Superior temporal gyrus (tissue), 1 donor: Measurements from ENCODE around the gene PTPRR.

Experiments used
- DNase-seq: peaks from one replicate; pipeline ENCODE4 v3.0.0-alpha.2; 2016; ENCODE audit errors: extremely low spot score

The PTPRR gene

GRCh38 chr12:70918321-70918720, 2.2 kb downstream of the PTPRR start:
- peak; percentile 37 for DNase-seq

DNA sequence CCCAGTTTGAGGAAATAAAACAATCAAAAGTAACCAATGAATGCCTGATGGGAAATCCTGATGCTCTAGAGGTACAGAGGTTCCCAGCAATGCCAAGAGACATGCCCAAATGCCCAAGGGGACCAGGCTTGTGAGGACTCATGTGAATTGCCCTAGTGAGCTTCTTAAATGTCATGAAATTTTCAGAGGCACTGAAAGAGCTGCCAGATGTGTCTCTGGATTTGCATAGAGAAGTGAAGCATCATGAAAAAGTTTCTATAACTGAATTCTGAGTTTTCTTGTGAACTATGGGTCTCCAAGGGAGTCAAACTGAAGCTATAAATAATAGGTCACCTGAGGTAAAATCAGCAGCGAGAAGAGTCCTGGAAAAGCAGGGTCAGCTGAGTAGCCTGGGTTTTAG, 9.9 kb downstream of the PTPRR start:
- DNase-seq: no peak

- no peak for DNase-seq
These were observed 11.6 kb downstream of the PTPRR start for GRCh38 chr12:70908978-70909377.

DNA sequence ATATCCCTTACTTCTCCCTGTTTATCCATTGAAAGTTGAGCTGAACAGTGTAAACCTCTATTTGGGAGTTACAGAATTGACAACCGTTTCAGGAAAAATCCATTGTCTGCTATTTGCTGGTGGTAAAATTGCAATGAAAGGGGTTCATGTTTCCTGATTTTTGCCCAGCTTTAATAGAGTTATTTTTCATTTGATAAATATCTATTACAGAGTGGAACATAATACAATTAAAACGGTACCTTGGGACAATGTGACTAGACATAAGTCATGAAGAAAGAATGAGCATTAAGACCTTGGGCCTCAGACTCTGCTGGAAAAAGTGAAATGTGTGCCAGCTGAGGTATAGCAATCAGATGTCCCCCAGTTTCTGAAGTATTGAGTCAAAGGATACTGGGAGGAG, 13.1 kb downstream of the PTPRR start:
- no peak for DNase-seq

- no peak for DNase-seq
These were observed 24.6 kb downstream of the PTPRR start for GRCh38 chr12:70895956-70896355.

GRCh38 chr12:70892593-70892992, 27.9 kb downstream of the PTPRR start:
- DNase-seq: no peak

DNA sequence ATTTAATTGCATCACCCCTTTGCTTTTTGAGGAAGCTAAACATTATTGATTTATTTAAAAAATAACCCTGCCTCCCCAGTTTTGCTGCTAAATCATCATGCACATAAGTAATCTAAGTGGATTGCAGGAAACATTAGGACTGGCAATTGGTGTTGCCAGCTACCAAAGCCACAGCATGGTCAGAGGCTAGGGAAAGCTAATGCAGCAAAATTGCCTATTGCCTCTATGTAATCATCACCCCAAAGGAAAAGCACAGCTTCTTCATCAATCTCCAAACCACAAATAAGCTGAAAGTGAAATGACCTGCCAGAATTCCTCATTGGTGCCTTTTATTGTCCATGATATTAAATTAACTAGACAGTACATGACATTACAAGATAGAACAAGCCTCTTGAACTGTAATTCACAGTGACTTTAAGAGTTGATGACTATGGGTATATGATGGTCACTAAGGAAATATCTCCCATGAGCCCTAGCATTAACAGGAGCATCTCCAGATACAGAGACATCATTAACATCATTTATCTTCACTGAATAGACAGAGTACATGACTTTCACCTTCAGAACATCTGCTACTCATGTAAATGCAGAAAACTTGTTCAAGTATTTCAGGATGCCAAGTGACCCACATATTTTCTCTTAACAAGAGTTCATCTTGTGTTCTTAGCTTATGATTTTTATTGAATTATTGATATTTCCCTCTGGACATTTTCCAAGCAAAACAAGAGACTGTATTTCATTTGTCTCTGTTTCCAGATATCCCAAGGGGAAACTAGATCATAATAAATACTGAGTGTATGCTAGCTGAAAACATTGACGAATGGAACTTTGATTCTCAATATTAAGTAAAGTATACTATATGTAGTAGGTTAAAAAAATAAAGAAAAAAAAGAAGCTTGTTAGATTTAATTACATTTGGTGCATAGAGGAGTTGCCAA, 29.4 kb downstream of the PTPRR start:
- no peak for DNase-seq

- DNase-seq: peak; percentile 43
These were observed 34.6 kb downstream of the PTPRR start for GRCh38 chr12:70885956-70886355.

DNA sequence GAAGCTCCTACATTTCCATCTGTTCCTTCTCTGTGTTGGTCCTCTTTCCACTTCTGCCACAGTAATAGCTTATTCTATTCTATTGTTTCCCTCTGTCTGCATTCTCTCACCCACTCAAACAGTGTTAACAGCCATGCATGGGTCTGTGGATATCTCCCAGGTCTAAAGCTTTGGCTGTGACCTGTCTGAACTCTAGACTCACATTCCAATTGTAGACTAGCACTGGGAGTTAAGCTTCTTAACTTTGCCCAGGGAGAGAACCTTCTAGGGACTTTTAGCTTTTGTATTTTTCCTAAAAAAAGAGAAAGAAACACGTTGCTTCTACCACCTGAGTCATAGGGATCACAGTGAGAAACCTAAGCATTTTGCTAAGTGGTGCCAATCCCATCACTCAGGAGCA, 36.7 kb downstream of the PTPRR start:
- DNase-seq: no peak

- DNase-seq: no peak
These were observed 39.8 kb downstream of the PTPRR start for GRCh38 chr12:70880744-70881143.

- DNase-seq: peak; percentile 27
These were observed 43.6 kb downstream of the PTPRR start for GRCh38 chr12:70876952-70877351.

GRCh38 chr12:70875628-70876027, 44.9 kb downstream of the PTPRR start:
- no peak for DNase-seq

GRCh38 chr12:70854881-70855568, 65.5 kb downstream of the PTPRR start:
- DNase-seq: peak; percentile 40

GRCh38 chr12:70854138-70854537, 66.4 kb downstream of the PTPRR start:
- no peak for DNase-seq

- no peak for DNase-seq
These were observed 67.2 kb downstream of the PTPRR start for GRCh38 chr12:70853326-70853725.

- DNase-seq: no peak
These were observed 68.0 kb downstream of the PTPRR start for GRCh38 chr12:70852416-70853150.

GRCh38 chr12:70849265-70849960, 71.1 kb downstream of the PTPRR start:
- DNase-seq: peak; percentile 73

DNA sequence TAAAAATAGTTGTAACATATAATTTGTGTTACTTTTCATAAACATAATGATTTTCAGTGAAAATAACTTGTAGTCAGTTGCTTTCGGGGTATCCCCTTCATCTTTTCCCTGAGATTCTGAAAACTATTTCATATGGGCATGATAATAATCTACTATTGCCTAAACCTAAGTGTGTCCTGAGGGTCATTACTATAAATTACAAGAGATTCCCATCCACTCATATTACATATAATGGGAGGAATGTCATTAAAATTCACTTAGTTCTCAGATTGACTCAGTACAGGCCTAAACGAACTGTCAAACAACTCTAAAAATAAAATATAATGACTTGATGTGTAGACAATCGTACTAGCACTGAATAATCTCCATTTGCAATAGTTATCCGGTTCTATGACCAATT, 72.7 kb downstream of the PTPRR start:
- no peak for DNase-seq

- no peak for DNase-seq
These were observed 75.3 kb downstream of the PTPRR start for GRCh38 chr12:70845268-70845667.

GRCh38 chr12:70843363-70843762, 77.2 kb downstream of the PTPRR start:
- DNase-seq: no peak

DNA sequence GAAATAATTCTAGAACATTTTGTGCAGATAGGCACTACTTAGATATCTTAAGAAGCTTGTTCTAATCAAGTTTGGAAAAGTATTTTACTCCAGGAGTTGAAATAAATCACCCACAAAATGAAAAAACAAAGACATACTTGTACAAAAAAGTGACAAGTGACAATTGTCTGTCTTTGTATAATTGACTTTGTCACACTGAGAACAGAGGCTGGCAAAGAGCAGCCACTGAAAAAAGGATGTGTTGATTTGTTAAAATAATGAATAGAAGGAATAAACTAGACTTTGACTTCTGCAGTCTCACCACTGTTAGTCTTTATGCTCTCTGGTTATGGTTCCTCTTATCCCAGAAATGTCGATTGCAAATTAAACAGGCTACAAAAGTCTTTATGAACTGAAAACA, 77.6 kb downstream of the PTPRR start:
- peak; percentile 89 for DNase-seq

DNA sequence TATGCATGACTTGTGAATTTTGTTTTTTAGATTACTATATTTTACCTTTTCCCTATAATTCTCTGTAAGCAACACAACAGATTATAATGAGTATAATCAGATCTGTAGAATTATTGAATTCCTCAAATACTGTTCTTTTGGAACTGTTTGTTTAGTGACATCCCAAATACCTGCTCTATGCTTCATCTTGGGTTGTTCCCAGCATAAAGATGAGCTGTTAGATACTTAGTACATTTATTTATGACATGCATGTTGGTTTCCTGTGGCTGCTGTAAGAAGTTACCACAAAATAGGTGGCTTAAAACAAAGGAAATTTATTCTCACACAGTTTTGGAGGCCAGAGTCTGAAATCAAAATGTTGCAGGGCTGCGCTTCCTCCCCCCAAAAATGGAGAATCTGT, 78.4 kb downstream of the PTPRR start:
- DNase-seq: no peak
